ENCODE measurements around the gene CSTF1.

CSTF1 gene

GRCh38 chr20:56429502-56429901, 37.1 kb downstream of the CSTF1 start:
- Histone ChIP-seq H3K4me3 (ENCODE audit: low read depth, low read length) (no peak overlapping the region), H3K4me1 (ENCODE audit: control insufficient read depth, insufficient read depth, low read length) (no peaks in the 10 kb centered on the region), H3K9me3 (ENCODE audit: control insufficient read depth, insufficient read depth, low read depth, low read length) (no peaks in the 10 kb centered on the region), H3K27me3 (ENCODE audit: control insufficient read depth, insufficient read depth, low read length) (peaks cover 19% of the 10 kb centered on the region), H3K9ac (ENCODE audit: low read length) (no peak overlapping the region), H3K27ac (ENCODE audit: low read depth, low read length) (no peak overlapping the region), H3K36me3 (ENCODE audit: control insufficient read depth, insufficient read depth, low read length) (no peaks in the 10 kb centered on the region)

- Histone ChIP-seq H3K36me3 (ENCODE audit: control insufficient read depth, insufficient read depth, low read length) (no peaks in the 10 kb centered on the region), H3K27me3 (ENCODE audit: control insufficient read depth, insufficient read depth, low read length) (peaks cover 15% of the 10 kb centered on the region), H3K9me3 (ENCODE audit: control insufficient read depth, insufficient read depth, low read depth, low read length) (no peaks in the 10 kb centered on the region), H3K4me3 (ENCODE audit: low read depth, low read length) (no peak overlapping the region), H3K27ac (ENCODE audit: low read depth, low read length) (no peak overlapping the region), H3K4me1 (ENCODE audit: control insufficient read depth, insufficient read depth, low read length) (no peaks in the 10 kb centered on the region), H3K9ac (ENCODE audit: low read length) (no peak overlapping the region)
These were observed 37.5 kb downstream of the CSTF1 start for GRCh38 chr20:56429941-56430340.

DNA sequence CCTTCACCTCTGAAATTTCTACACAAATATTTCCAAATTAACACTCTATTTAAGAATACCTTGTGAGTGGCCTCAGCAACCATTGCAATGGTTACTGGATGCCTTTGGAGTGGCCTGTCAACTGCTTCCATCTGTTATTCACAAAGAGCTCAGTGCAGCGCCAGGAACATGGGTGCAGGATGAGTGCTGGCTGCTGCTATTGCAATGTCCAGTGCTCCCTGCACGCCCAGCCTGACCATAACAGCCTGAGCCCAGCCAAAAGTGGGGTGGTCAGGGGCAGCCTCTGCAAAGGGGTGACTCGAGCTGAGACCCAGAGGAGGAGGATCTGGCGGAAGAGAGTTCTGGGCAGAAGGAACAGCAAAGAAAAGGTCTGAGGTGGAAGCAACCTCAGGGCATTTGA, 38.0 kb downstream of the CSTF1 start:
- no peak overlapping the region for H3K27ac ChIP-seq (ENCODE audit: low read depth, low read length)
- no peaks in the 10 kb centered on the region for H3K36me3 ChIP-seq (ENCODE audit: control insufficient read depth, insufficient read depth, low read length)
- no peak overlapping the region for H3K4me3 ChIP-seq (ENCODE audit: low read depth, low read length)
- H3K4me1 ChIP-seq (ENCODE audit: control insufficient read depth, insufficient read depth, low read length): no peaks in the 10 kb centered on the region
- peaks cover 10% of the 10 kb centered on the region for H3K27me3 ChIP-seq (ENCODE audit: control insufficient read depth, insufficient read depth, low read length)
- H3K9ac ChIP-seq (ENCODE audit: low read length): no peak overlapping the region
- no peaks in the 10 kb centered on the region for H3K9me3 ChIP-seq (ENCODE audit: control insufficient read depth, insufficient read depth, low read depth, low read length)

- no peak overlapping the region for H3K9ac ChIP-seq (ENCODE audit: low read length)
- H3K36me3 ChIP-seq (ENCODE audit: control insufficient read depth, insufficient read depth, low read length): no peaks in the 10 kb centered on the region
- no peaks in the 10 kb centered on the region for H3K4me1 ChIP-seq (ENCODE audit: control insufficient read depth, insufficient read depth, low read length)
- H3K27me3 ChIP-seq (ENCODE audit: control insufficient read depth, insufficient read depth, low read length): peaks cover 6% of the 10 kb centered on the region
- H3K9me3 ChIP-seq (ENCODE audit: control insufficient read depth, insufficient read depth, low read depth, low read length): no peaks in the 10 kb centered on the region
- H3K27ac ChIP-seq (ENCODE audit: low read depth, low read length): no peak overlapping the region
- H3K4me3 ChIP-seq (ENCODE audit: low read depth, low read length): no peak overlapping the region
These were observed 38.5 kb downstream of the CSTF1 start for GRCh38 chr20:56430957-56431356.

- H3K27ac ChIP-seq (ENCODE audit: low read depth, low read length): no peak overlapping the region
- H3K4me1 ChIP-seq (ENCODE audit: control insufficient read depth, insufficient read depth, low read length): no peaks in the 10 kb centered on the region
These were observed 39.0 kb downstream of the CSTF1 start for GRCh38 chr20:56431471-56431870.

GRCh38 chr20:56433221-56433879, 40.9 kb downstream of the CSTF1 start:
- H3K27ac ChIP-seq (ENCODE audit: low read depth, low read length): no peak overlapping the region
- no peak overlapping the region for H3K9ac ChIP-seq (ENCODE audit: low read length)
- no peaks in the 10 kb centered on the region for H3K9me3 ChIP-seq (ENCODE audit: control insufficient read depth, insufficient read depth, low read depth, low read length)
- H3K4me3 ChIP-seq (ENCODE audit: low read depth, low read length): no peak overlapping the region
- H3K36me3 ChIP-seq (ENCODE audit: control insufficient read depth, insufficient read depth, low read length): no peaks in the 10 kb centered on the region
- no peaks in the 10 kb centered on the region for H3K27me3 ChIP-seq (ENCODE audit: control insufficient read depth, insufficient read depth, low read length)
- no peaks in the 10 kb centered on the region for H3K4me1 ChIP-seq (ENCODE audit: control insufficient read depth, insufficient read depth, low read length)

More at GRCh38 chr20:56431471-56431870, 39.0 kb downstream of the CSTF1 start:
- Histone ChIP-seq H3K36me3 (ENCODE audit: control insufficient read depth, insufficient read depth, low read length) (no peaks in the 10 kb centered on the region), H3K27me3 (ENCODE audit: control insufficient read depth, insufficient read depth, low read length) (peaks cover under 1% of the 10 kb centered on the region; the same call in 1 of the 2 replicates), H3K9me3 (ENCODE audit: control insufficient read depth, insufficient read depth, low read depth, low read length) (no peaks in the 10 kb centered on the region), H3K9ac (ENCODE audit: low read length) (no peak overlapping the region), H3K4me3 (ENCODE audit: low read depth, low read length) (no peak overlapping the region)

GRCh38 chr20:56433880-56434255, 41.4 kb downstream of the CSTF1 start:
- H3K27ac ChIP-seq (ENCODE audit: low read depth, low read length): no peak overlapping the region
- H3K4me1 ChIP-seq (ENCODE audit: control insufficient read depth, insufficient read depth, low read length): no peaks in the 10 kb centered on the region
- H3K27me3 ChIP-seq (ENCODE audit: control insufficient read depth, insufficient read depth, low read length): no peaks in the 10 kb centered on the region
- H3K4me3 ChIP-seq (ENCODE audit: low read depth, low read length): no peak overlapping the region
- no peaks in the 10 kb centered on the region for H3K9me3 ChIP-seq (ENCODE audit: control insufficient read depth, insufficient read depth, low read depth, low read length)
- H3K9ac ChIP-seq (ENCODE audit: low read length): no peak overlapping the region
- no peaks in the 10 kb centered on the region for H3K36me3 ChIP-seq (ENCODE audit: control insufficient read depth, insufficient read depth, low read length)

DNA sequence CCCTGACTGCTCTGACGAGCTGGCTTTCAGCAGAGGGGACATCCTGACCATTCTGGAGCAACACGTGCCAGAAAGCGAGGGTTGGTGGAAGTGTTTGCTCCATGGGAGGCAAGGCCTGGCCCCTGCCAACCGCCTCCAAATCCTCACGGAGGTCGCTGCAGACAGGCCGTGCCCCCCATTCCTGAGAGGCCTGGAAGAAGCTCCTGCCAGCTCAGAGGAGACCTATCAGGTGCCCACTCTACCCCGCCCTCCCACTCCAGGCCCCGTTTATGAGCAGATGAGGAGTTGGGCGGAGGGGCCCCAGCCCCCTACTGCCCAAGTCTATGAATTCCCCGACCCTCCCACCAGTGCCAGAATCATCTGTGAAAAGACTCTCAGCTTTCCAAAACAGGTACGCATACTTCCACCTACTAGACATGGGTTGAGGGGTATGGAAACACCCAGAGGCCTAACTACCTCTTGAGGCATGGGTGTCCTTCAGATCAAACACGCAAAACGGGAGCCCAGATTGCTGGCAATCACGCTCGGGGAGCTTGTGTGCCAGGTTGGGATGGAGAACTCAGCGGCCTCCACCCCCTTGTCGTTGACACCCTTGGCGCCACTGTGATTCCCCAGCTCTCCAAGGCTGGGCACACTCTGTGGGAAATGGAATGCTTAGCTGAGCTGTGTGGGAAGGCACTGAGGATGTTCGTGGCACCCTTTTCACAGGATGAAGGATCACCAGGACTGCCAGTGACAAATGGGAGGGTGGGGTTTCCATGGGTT, 44.9 kb downstream of the CSTF1 start:
- no peak overlapping the region for H3K27ac ChIP-seq (ENCODE audit: low read depth, low read length)
- no peaks in the 10 kb centered on the region for H3K9me3 ChIP-seq (ENCODE audit: control insufficient read depth, insufficient read depth, low read depth, low read length)
- no peaks in the 10 kb centered on the region for H3K27me3 ChIP-seq (ENCODE audit: control insufficient read depth, insufficient read depth, low read length)
- H3K4me1 ChIP-seq (ENCODE audit: control insufficient read depth, insufficient read depth, low read length): no peaks in the 10 kb centered on the region
- no peaks in the 10 kb centered on the region for H3K36me3 ChIP-seq (ENCODE audit: control insufficient read depth, insufficient read depth, low read length)
- no peak overlapping the region for H3K4me3 ChIP-seq (ENCODE audit: low read depth, low read length)
- H3K9ac ChIP-seq (ENCODE audit: low read length): no peak overlapping the region

DNA sequence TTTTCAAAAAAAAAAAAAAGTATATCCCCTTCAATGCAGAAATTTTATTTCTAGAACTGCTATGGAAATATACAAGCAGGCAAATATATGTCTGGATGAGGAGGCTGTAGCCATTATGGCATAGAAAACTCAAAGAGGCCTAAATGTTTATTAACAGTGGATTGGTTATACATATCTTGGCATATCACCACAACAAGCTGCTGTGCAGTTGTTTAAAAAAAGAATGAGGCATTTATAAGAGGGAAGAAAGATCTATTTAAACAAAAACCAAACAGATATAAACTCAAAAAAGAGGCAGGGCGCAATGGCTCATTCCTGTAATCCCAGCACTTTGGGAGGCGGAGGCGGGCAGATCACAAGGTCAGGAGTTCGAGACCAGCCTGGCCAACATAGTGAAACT, 45.8 kb downstream of the CSTF1 start:
- Histone ChIP-seq H3K27ac (ENCODE audit: low read depth, low read length) (no peak overlapping the region), H3K4me1 (ENCODE audit: control insufficient read depth, insufficient read depth, low read length) (no peaks in the 10 kb centered on the region), H3K9ac (ENCODE audit: low read length) (no peak overlapping the region), H3K9me3 (ENCODE audit: control insufficient read depth, insufficient read depth, low read depth, low read length) (no peaks in the 10 kb centered on the region), H3K36me3 (ENCODE audit: control insufficient read depth, insufficient read depth, low read length) (no peaks in the 10 kb centered on the region), H3K27me3 (ENCODE audit: control insufficient read depth, insufficient read depth, low read length) (no peaks in the 10 kb centered on the region), H3K4me3 (ENCODE audit: low read depth, low read length) (no peak overlapping the region)

GRCh38 chr20:56439771-56440291, 47.4 kb downstream of the CSTF1 start:
- Histone ChIP-seq H3K4me1 (ENCODE audit: control insufficient read depth, insufficient read depth, low read length) (0 out of 2 replicates have a peak, but pooled peaks cover 5% of the 10 kb centered on the region), H3K9me3 (ENCODE audit: control insufficient read depth, insufficient read depth, low read depth, low read length) (no peaks in the 10 kb centered on the region), H3K27ac (ENCODE audit: low read depth, low read length) (no peak overlapping the region), H3K27me3 (ENCODE audit: control insufficient read depth, insufficient read depth, low read length) (no peaks in the 10 kb centered on the region), H3K36me3 (ENCODE audit: control insufficient read depth, insufficient read depth, low read length) (no peaks in the 10 kb centered on the region), H3K4me3 (ENCODE audit: low read depth, low read length) (no peak overlapping the region), H3K9ac (ENCODE audit: low read length) (no peak overlapping the region)

DNA sequence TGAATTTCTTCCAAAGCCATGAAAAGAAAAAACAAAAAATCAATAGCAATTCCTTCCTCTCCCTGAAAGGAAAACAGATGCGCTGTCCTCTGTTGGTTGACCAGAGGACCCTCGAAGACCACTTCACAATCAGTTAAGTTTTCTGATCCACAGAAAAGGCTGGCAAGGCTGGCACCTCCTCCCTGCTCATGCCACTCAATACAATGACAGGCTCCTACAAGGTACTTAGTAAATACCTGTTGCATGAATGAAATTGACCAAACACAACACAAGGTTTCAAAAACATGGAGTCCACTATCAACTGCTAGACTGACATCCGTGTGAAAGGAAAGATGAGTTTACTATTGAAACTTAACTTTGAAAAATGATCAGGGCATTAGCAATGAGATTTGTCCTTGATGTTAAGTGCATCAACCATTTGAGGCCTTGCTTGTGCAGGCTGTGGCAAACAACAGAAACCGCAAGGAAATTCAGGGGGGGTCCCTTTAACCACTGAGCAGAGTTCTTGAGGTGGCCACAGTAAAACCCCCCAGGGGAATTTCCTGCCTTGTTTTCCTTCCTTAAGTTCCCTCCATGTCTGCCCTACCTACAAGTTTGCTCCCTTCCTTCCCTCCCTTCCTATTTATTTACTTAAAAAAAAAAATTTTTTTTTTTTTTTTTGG, 48.0 kb downstream of the CSTF1 start:
- Histone ChIP-seq H3K27me3 (ENCODE audit: control insufficient read depth, insufficient read depth, low read length) (no peaks in the 10 kb centered on the region), H3K36me3 (ENCODE audit: control insufficient read depth, insufficient read depth, low read length) (no peaks in the 10 kb centered on the region), H3K9me3 (ENCODE audit: control insufficient read depth, insufficient read depth, low read depth, low read length) (no peaks in the 10 kb centered on the region), H3K4me3 (ENCODE audit: low read depth, low read length) (no peak overlapping the region), H3K9ac (ENCODE audit: low read length) (no peak overlapping the region), H3K27ac (ENCODE audit: low read depth, low read length) (no peak overlapping the region), H3K4me1 (ENCODE audit: control insufficient read depth, insufficient read depth, low read length) (0 out of 2 replicates have a peak, but pooled peaks cover 5% of the 10 kb centered on the region)

Data from HUES6 (cell line).